ENCODE results near the gene BUD31.

DNA sequence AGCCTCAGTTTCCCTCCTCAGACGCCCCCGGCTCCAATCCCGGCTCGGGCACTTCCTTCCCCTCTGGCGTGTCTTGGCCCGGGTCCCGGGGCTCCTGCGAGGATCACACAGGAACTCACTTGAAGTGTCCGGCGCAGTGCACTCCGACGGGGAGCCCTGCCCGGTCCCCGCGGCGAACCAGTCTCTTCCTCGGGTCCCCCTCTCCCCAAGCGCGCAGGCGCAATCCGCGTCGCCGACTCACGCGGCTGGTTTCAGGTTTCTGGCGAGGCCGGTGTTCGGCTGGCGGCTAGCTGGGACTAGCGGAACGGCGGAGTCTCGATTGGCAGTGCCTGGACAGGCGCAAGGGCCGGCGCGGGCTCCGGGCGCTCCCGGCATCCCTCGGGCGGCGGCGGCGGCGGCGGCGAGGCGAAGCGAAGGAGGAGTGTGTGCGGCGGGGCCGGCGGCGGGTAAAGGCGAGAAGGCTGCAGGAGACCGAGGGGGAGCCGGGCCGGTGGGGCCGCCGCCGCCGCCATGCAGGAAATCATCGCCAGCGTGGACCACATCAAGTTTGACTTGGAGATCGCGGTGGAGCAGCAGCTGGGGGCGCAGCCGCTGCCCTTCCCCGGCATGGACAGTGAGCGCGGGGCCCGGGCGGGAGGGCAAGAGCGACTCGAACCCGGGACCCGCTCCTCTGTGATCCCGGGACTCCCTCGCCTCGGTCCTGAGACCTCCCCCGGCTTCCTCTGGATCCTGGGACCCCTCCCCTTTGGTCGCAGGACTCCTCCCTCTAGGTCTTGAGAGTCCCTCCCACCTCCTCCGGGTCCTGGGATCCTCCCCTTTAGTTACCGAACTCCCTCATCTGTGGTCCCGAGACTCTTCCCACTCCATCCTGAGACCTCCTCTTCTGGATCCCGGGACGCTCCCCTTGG lies 30.1 kb downstream of the BUD31 start, which contains the start of the genes CPSF4 and PTCD1:
- TF ChIP-seq, protein P1, sequence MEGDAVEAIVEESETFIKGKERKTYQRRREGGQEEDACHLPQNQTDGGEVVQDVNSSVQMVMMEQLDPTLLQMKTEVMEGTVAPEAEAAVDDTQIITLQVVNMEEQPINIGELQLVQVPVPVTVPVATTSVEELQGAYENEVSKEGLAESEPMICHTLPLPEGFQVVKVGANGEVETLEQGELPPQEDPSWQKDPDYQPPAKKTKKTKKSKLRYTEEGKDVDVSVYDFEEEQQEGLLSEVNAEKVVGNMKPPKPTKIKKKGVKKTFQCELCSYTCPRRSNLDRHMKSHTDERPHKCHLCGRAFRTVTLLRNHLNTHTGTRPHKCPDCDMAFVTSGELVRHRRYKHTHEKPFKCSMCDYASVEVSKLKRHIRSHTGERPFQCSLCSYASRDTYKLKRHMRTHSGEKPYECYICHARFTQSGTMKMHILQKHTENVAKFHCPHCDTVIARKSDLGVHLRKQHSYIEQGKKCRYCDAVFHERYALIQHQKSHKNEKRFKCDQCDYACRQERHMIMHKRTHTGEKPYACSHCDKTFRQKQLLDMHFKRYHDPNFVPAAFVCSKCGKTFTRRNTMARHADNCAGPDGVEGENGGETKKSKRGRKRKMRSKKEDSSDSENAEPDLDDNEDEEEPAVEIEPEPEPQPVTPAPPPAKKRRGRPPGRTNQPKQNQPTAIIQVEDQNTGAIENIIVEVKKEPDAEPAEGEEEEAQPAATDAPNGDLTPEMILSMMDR (conservative IDR thresholded peaks at IDR 0.05; ENCODE audit: low read length), result no peak
- TF ChIP-seq EZH2phosphoT487 (IDR thresholded peaks at IDR 0.05; ENCODE audit: borderline replicate concordance, low read depth, low read length), result no peak
